Right lung (tissue), 5 donors: ENCODE data around the gene C15orf62. TPM values are rescaled to one million over a fixed set of nuclear protein-coding genes. Genes with fewer than 3 reads are reported as not detected.
A peak's percentile ranks its signal among the peaks of the same experiment; 100 is the strongest.

Experiments
- DNase-seq, 2 donors: peaks; one replicate each; pipeline ENCODE4 v3.0.0-alpha.2; 2013
- polyA plus RNA-seq, 5 donors: library from polyadenylated mRNA; unstranded; fragments of 120-200 nt; gene quantifications; one replicate each; pipeline versions ENCODE4 v1.2.1 to v1.2.3, GENCODE V29; 2013; ENCODE audit warnings: inconsistent platforms in 1 of 5, low replicate concordance in 1 of 5; ENCODE audit not compliant: insufficient read length in 5 of 5, insufficient read depth in 1 of 5

Gene C15orf62
- polyA plus RNA-seq, 5 donors = 2.6 to 4.6 (median 3.8) TPM

DNA sequence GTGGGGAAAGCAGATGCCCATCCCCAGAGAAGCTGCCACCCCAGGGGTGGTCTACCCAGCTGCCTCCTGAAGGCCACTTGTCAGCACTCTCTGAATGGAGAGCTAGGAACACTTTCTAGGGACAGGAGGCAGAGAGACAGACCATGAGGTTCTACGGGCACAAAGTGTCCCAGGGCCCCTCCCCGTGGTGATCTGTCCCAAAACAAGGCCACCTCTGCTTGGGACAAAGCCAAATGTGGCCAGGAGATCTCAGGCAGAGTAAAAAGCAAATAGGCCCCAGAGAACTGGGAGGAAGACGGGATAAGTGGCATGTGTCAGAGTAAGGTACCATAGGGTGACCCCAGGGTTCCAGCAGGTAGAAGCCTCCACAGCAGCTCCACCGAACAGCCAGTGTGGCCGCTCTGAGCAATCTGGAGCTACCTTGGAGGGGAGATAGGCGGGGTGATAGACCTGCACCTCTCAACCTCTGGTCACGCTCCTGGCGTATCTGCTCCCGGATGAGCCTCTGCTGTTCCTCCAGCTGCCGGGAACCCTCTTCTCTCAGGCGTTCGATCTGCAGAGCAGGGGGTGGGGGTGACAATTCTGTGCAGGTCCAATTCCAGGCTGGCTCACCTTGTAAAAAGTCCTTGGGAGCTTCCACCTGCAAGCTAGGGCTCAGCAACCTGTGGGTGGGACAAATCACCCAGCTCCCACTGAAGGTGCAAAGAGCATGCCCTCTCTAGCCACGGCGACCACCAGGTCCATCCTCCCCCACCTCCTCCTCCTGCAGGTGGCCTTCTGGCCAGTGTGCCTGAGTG, 6.2 kb downstream of the C15orf62 start:
- DNase-seq = no peak

GRCh38 chr15:40776537-40777141, 6.9 kb downstream of the C15orf62 start:
- no peak for DNase-seq

- DNase-seq = no peak
Observed at GRCh38 chr15:40782609-40783227, 12.9 kb downstream of the C15orf62 start.

GRCh38 chr15:40785164-40785563, 15.4 kb downstream of the C15orf62 start:
- no peak for DNase-seq

- DNase-seq = no peak
Observed at GRCh38 chr15:40785814-40786213, 16.0 kb downstream of the C15orf62 start.

GRCh38 chr15:40787344-40787841, 17.6 kb downstream of the C15orf62 start:
- peak; percentile 58 to 68 for DNase-seq

DNA sequence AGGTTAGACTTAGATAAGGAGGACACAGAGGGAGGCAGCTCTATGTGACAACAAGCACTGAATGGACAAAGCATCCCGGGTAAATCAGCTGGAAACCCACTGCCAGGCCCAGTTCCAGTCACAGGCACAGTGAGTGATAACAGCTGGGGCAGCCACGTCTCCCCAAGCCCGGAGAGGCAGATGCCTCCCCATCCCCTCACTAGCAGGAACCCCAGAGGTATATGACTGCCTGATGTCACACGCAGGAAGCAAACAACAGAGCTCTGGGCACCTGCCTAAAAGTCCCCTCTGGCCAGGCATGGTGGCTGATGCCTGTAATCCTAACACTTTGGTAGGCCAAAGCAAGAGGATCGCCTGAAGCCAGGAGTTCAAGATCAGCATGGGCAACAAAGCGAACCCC, 18.2 kb downstream of the C15orf62 start:
- DNase-seq = no peak

- no peak for DNase-seq
Observed at GRCh38 chr15:40789119-40789518, 19.3 kb downstream of the C15orf62 start.

- DNase-seq = no peak
Observed at GRCh38 chr15:40789999-40790398, 20.2 kb downstream of the C15orf62 start.

DNA sequence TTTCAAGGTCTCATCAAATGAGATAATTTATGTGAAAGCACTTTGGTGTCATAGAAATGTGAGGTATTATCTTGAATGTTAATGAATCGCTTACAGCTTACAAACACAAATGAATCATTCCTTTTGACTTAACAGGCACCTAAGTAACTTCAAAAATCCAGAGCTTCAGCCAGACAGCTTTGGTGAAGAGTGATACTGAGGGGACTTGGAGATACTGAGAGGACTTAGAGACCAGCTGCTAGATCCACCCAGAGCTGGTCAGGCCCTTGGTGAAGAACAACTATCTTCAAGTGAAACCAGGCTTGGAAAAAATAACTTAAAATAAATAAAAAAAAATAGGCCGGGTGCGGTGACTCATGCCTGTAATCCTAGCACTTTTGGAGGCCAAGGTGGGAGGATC, 20.9 kb downstream of the C15orf62 start:
- no peak for DNase-seq

DNA sequence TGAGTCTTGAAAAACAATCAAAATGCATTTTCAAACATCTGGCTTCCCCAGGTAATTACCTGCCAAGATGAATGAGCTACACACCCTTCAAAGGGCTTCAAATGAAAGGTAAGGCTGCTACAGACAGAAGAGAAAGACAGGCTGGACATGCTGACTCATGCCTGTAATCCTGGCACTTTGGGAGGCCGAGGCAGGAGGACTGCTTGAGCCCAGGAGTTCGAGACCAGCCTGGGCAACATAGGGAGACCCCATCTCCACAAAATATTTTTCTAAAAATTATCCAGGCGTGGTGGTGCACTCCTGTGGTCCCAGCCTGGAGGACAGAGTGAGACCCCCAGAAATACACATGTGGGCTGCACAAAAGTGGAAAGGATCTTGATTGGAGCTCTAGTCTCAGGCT, 22.6 kb downstream of the C15orf62 start:
- no peak for DNase-seq

DNA sequence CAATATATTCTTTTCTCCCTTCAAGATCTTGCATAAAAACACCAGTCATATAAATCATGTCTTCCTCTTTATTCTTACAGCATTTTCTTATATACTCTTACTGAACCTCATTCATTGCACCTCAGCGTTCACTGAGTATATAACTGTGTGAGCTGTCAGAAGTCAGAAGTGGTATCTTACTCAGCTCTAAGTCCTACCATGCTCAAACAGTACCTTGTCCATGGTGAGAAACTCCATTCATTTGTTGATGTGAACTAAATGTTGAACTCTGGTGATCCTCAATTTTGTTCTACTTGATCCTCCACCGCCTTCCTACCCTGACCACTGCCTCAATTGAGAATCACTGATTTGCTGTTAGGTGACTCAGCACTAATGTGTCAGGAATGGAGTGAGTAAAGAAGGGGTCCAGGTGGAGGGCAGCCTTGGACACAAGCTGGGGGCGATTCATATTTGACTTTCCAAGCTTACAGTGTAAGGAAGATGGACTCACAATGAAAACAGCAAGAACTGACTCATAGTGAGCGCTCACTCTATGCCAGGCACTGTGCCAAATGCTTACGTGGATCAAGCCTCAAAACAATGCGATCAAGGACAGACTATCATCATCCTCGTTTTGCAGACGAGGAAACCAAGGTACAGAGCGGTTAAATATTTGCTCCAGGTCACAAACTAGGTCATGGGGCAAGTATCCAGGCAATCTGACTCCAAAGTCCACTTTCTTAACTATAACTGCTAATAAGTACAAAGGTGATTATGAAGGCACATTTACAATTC, 23.6 kb downstream of the C15orf62 start:
- no peak for DNase-seq

GRCh38 chr15:40796041-40796440, 26.3 kb downstream of the C15orf62 start:
- no peak for DNase-seq

GRCh38 chr15:40796512-40796911, 26.7 kb downstream of the C15orf62 start:
- no peak for DNase-seq

DNA sequence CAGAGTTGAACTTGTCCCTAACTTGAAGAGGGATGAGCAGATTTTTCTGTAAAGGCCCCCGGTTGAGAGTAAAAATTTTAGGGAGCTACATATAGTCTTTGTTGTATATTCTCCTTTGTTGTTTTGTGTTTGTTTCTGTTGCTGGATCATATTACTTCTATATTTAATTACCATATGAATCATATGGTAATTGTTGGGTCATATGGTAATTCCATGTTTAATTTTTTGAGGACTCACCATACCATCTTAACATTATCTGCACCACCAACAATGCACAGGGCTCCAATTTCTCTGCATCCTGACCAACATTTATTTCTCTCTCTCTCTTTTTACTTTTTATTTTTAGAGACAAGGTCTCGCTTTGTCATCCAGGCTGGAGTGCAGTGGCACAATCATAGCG, 29.7 kb downstream of the C15orf62 start:
- DNase-seq = no peak

- DNase-seq = no peak
Observed at GRCh38 chr15:40803076-40803475, 33.3 kb downstream of the C15orf62 start.

- DNase-seq = no peak
Observed at GRCh38 chr15:40803688-40804087, 33.9 kb downstream of the C15orf62 start.

DNA sequence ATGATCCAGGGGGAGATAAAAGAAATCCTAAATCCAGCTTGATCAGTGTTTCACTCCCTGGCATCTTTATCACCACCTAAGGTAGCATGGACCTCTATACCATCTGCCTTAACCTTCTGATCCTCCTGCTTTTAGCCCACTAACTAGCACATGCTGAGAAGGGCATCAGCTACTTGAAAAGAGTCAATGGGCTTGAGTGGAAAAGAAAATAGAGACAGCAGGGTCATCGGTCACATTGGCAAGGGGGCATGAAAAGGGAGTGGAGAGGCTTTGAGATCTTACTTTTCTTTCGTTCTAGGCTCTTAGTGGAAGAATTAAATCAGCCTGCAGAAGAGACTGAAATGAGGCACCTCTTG, 36.9 kb downstream of the C15orf62 start:
- DNase-seq = no peak

DNA sequence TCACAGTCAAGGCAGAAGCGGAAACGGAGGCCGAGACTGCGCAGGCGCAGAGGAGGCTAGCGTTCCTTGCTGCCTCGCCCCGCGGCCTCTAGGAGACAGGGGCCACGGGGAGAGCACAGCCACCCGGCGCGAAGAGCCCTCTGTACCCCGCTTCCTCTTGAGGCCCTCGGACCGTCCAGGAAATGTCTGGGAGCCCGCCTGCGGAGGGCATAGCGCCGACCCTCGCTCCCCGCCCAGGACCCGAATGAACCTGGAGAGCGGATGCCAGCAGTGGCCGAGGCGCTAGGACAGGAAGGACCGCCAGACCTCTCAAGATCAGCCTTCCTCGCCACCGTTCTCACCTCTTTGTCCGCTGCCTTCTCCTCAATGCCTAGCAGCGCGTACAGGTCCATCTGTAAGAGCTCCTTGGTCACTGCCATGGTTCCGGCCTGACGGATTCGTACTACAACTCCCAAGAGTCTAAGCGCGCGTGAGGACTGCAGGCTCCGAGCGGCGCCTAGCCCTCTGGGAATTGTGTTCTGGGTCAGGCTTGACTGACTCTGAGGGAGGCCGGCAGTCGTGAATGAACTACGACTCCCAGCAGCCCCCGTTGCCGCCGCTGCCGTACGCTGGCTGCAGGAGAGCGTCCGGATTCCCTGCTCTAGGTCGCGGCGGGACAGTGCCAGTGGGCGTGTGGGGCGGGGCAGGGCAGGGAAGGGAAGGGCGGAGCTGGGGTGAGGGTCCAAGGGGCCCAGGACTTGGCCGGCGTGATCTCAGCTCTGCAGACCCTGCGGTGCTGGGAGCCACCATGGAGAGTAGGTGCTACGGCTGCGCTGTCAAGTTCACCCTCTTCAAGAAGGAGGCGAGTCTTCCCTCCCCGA, 37.5 kb downstream of the C15orf62 start, which contains the start of the genes DNAJC17 and ZFYVE19:
Gene DNAJC17, minus strand, starts transcription at position 446 of the 860 bp plus-strand sequence. Its CDS starts 27 bp downstream, at position 419.
Gene ZFYVE19, plus strand, starts transcription at position 62 of the 860 bp plus-strand sequence. Its CDS starts 501 bp downstream, at position 563.
- peak; percentile 95 for DNase-seq

- no peak for DNase-seq
Observed at GRCh38 chr15:40807888-40808461, 38.2 kb downstream of the C15orf62 start.
